Stimulated activated CD4-positive, alpha-beta T cell treated with anti-CD3 and anti-CD28 coated beads, Interleukin-4, amount 100 ng/mL, for 48 hours (primary cell): ENCODE results near the gene BST1.

ENCODE experiments used
- DNase-seq, 2 donors: peaks; one replicate each; pipeline ENCODE4 v3.0.0-alpha.2; 2020; ENCODE audit warnings: low read depth in 2 of 2

BST1 gene

GRCh38 chr4:15676899-15677298 is 26.0 kb upstream of the BST1 start:
- DNase-seq, result no peak

GRCh38 chr4:15677507-15677988 is 25.3 kb upstream of the BST1 start:
- no peak for DNase-seq

DNA sequence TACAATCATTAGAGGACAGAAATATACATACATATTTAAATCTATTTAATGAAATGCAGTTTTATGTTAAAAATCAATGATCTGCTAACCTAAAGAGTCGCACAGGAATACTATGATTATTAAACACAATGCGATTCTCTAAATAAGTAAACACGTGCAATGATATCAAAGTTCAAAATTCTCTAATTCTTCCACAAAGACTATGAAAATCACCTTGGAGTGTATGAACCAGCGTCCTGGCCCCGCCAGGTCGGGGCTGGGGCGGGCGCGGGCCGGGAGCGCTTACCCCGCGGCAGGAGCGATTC is 21.8 kb upstream of the BST1 start:
- no peak for DNase-seq

DNA sequence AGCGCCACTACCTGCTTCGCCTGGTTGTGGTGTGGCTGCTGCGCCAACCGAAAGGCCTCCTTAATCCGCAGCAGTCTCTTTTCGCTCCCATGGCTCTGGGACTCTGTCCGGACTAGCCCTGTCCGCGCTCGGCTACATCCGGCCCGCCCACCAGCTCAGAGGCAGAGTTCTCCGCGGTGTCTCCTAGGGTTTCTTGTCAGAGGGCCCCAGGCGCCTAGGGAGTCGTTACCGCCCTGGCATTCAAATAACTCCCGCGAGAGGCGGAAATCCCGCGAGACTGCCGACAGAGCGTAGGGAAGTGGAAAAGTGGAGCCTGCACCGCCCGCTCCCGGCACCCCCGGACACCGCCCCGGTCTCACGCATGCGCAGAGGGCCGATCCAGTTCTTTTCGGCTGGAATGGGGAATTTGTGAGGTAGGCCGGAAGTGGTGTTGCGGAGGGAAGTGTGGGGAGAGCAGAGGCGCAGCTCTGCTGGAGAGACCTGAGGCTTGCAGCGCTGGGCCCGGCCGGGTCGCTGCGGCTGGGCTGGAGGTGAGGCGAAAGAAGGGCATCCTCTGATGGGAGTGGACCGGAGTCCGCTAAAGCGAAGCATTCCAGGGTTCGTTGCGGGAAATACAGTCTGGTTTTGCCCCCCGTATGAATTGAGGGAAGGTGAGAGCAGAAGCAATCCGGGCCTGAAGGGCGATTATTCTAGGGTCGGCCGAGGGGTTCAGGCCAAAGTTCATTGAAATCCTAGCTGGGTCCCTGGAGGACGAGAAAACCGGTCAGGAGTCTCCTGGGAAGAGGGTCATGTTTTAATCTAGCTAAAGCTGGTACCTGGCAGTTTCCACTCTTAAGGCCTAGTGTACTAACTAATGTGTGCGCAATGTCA is 21.3 kb upstream of the BST1 start, which contains the start of gene FAM200B:
Gene FAM200B, plus strand, starts transcription at position 456 of the 870 bp plus-strand sequence. CDS start 5,151 bp downstream, outside the sequence.
- DNase-seq, result peak; percentile 98 to 99

- DNase-seq, result no peak
Observed at GRCh38 chr4:15682242-15683142, 20.4 kb upstream of the BST1 start.

GRCh38 chr4:15683143-15683495 is 19.7 kb upstream of the BST1 start:
- no peak for DNase-seq

- DNase-seq, result no peak
Observed at GRCh38 chr4:15684498-15684897, 18.4 kb upstream of the BST1 start.

DNA sequence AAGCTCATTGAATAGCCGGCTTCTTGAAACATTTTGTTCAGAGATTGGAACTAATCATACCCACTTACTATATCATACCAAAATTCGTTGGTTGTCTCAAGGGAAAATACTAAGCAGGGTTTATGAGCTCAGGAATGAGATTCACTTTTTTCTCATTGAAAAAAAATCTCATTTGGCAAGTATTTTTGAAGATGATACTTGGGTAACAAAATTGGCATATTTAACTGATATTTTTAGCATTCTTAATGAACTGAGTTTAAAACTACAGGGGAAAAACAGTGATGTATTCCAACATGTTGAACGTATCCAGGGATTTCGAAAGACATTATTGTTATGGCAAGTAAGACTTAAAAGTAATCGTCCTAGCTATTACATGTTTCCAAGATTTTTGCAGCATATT is 14.8 kb upstream of the BST1 start:
- DNase-seq, result no peak

DNA sequence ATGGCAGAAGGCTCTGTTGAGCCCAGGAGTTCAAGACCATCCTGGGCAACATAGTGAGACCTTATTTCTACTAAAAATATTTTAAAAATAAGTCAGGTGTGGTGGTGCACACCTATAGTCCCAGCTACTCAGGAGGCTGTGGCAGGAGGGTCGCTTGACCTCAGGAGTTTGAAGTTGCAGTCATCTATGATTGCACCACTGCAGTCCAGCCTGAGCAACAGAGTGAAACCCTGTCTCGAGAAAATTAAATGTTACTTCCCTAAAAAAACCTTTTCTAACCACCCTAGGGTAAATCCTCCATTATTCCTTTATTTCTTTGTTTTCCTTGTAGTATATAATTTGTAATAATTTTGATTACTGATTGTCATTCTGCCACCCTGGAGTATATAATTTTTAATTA is 13.3 kb upstream of the BST1 start:
- no peak for DNase-seq

GRCh38 chr4:15690020-15690809 is 12.7 kb upstream of the BST1 start:
- DNase-seq, result no peak

- no peak for DNase-seq
Observed at GRCh38 chr4:15691346-15692135, 11.3 kb upstream of the BST1 start.

DNA sequence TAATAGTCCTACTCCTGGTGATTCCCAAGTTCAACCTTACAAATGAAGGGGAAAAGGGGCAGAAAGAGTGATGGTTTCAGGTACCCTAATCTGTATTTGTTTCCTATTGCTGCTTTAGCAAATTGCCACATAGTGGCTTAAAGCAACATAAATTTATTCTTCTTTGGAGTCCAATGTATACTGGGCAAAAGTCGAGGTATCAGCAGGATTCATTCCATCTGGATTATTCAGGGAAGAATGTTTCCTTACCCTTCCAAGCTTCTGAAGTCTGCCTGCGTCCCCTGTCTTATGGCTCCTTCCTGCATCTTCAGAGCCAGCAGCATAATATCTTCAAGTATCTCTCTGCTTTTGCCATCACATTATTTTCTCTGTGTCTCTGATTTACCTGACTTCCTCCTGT is 10.3 kb upstream of the BST1 start:
- no peak for DNase-seq

DNA sequence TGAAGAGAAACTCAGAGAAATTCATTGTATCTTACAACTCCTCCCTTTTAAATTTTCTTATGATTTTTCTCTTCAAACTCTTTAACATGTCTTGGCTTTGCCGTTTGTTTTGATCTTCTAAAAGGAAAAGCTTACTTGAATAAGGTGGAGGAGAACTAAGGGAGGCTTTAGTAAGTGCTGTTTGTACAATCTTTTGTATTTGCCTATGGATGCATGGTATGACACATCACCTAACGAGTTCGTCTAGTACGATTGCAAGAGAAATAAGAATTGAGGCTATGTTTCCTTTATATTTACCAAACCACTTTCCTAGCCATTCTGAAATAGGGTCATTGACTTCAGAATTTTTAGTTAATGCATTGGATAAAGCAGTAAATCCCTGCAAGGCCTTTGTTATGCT is 8.4 kb upstream of the BST1 start:
- DNase-seq, result no peak

- no peak for DNase-seq
Observed at GRCh38 chr4:15695240-15695699, 7.6 kb upstream of the BST1 start.

DNA sequence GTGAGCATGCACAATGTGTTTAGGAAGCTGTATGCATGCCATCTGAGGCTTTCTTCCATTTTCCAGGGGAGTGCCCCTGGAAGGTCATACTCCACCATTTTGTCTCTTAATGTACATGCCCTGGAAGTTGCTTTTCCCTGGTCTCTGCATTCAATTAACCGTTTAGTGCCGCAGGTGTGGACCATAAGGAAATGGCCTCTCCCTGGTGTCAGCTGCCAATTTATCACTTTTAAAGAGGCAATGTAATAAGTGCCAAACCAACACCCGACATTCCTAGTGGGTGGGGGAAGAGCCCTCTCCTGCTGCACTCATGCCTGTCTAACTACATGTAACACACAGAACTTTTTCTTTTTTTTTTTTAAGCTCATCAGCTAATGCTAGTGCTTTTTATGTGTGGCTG is 7.1 kb upstream of the BST1 start:
- DNase-seq, result no peak

DNA sequence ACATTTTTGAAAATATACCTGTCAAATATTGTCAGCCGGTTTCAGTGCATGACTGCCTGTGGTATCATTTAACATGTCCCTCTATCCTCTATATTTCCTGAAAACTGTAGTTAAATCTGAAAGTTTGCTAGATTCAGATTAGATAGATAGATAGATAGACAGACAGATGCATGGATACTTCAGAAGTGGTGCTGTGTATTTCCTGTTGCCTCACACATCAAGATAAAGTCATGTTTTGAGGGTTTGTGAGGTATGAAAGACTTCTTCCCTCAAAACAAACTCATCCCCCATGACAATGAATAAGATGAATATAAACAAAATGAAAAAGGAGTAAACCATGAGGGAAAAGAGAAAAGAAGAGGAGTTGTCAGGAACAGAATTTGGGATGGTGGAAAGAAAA is 6.0 kb upstream of the BST1 start:
- no peak for DNase-seq

GRCh38 chr4:15703439-15703838 is 574 bp downstream of the BST1 start:
- no peak for DNase-seq

- no peak for DNase-seq
Observed at GRCh38 chr4:15704129-15704528, 1.3 kb downstream of the BST1 start.

- DNase-seq, result no peak
Observed at GRCh38 chr4:15706646-15707362, 3.9 kb downstream of the BST1 start.

DNA sequence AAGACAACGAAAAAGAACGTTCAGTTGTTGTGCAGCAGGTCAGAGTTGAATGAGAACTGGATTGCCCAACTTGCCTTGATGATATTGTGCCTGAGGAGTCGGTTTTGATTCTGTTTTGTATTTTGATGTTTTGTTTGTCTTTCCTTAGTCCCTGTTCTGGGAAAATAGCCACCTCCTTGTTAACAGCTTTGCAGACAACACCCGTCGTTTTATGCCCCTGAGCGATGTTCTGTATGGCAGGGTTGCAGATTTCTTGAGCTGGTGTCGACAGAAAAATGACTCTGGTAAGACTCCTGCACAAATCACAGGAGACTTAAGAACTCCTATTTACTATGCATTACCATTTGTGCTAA is 4.5 kb downstream of the BST1 start:
- no peak for DNase-seq

DNA sequence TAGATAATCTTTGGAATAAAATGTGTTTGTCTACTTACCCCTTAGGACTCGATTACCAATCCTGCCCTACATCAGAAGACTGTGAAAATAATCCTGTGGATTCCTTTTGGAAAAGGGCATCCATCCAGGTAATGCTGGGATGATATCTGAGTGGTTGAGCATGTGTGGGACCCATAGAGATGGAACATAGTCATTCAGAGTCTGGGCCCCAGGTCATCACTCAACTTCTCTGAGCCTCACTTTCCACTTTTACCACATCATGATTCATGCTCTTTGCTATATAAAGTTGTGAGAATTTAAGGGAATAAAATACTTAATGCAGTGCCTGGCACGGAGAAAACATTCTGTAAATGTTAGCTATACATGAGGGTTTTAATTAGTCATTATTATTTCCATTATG is 8.9 kb downstream of the BST1 start:
- no peak for DNase-seq
